Measurements from ENCODE around the gene FOXP1.

DNA sequence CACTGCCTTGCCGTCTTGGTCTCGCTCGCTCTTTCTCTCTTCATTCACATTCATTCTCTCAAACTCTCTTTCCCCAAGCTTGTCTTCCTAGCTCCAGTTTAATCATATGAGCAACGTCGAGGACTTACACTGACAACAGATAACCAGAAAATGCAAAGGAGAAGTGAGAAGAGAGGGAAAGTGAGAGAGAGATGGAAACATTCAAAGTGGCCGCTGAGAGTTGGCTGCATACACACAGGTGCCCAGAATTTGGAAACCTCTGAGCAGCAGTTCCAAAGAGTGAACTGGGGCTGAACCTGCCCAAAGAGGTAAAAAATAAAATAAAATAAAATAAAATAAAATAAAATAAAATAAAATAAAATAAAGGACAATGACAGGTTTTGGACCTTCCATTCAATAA, 583.0 kb downstream of the FOXP1 start:
- TF ChIP-seq CTCF (IDR thresholded peaks at IDR 0.05; ENCODE audit: low read depth, low read length, missing input control) = no peak
- TF ChIP-seq MAX (IDR thresholded peaks at IDR 0.05) = no peak
- TF ChIP-seq JUND (IDR thresholded peaks at IDR 0.05) = no peak
- no peak for TF ChIP-seq RXRA (IDR thresholded peaks at IDR 0.05)
- TF ChIP-seq, protein P1, sequence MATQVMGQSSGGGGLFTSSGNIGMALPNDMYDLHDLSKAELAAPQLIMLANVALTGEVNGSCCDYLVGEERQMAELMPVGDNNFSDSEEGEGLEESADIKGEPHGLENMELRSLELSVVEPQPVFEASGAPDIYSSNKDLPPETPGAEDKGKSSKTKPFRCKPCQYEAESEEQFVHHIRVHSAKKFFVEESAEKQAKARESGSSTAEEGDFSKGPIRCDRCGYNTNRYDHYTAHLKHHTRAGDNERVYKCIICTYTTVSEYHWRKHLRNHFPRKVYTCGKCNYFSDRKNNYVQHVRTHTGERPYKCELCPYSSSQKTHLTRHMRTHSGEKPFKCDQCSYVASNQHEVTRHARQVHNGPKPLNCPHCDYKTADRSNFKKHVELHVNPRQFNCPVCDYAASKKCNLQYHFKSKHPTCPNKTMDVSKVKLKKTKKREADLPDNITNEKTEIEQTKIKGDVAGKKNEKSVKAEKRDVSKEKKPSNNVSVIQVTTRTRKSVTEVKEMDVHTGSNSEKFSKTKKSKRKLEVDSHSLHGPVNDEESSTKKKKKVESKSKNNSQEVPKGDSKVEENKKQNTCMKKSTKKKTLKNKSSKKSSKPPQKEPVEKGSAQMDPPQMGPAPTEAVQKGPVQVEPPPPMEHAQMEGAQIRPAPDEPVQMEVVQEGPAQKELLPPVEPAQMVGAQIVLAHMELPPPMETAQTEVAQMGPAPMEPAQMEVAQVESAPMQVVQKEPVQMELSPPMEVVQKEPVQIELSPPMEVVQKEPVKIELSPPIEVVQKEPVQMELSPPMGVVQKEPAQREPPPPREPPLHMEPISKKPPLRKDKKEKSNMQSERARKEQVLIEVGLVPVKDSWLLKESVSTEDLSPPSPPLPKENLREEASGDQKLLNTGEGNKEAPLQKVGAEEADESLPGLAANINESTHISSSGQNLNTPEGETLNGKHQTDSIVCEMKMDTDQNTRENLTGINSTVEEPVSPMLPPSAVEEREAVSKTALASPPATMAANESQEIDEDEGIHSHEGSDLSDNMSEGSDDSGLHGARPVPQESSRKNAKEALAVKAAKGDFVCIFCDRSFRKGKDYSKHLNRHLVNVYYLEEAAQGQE (IDR thresholded peaks at IDR 0.05) = no peak
- no peak for TF ChIP-seq SP1 (IDR thresholded peaks at IDR 0.05)
- TF ChIP-seq RAD21 (IDR thresholded peaks at IDR 0.05) = no peak
